ENCODE results near the gene CDC42EP1. TPM values are rescaled to one million over a fixed set of nuclear protein-coding genes. Genes with fewer than 3 reads are reported as not detected.
A peak's percentile ranks its signal among the peaks of the same experiment; 100 is the strongest.
"Not testable (repeated sequence)": the region's sequence is repeated elsewhere in the genome, so short reads cannot be mapped to it uniquely, and the experiment has no call there.

The CDC42EP1 gene
- total RNA-seq, 1 donor from 2014 or later = 98.1 TPM

DNA sequence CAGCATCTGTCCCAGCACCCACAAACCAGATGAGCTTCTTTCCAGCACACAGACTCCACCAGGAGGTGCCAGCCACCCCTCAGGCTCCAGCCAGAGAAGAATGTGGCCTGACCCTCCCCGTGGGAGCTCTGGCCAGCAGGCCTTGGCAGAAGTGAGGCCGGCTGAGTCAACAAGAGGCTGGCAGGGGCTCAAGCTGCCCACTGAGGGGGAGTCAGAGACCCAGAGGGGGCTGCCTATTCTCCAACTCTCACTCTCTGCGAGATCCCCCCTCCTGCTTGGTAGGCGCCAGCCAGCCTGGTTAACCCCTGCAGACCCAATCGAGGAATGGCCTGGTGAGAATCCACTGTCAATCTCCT, 10.6 kb upstream of the CDC42EP1 start:
- TF ChIP-seq, protein P1, sequence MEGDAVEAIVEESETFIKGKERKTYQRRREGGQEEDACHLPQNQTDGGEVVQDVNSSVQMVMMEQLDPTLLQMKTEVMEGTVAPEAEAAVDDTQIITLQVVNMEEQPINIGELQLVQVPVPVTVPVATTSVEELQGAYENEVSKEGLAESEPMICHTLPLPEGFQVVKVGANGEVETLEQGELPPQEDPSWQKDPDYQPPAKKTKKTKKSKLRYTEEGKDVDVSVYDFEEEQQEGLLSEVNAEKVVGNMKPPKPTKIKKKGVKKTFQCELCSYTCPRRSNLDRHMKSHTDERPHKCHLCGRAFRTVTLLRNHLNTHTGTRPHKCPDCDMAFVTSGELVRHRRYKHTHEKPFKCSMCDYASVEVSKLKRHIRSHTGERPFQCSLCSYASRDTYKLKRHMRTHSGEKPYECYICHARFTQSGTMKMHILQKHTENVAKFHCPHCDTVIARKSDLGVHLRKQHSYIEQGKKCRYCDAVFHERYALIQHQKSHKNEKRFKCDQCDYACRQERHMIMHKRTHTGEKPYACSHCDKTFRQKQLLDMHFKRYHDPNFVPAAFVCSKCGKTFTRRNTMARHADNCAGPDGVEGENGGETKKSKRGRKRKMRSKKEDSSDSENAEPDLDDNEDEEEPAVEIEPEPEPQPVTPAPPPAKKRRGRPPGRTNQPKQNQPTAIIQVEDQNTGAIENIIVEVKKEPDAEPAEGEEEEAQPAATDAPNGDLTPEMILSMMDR (IDR thresholded peaks at IDR 0.05; ENCODE audit: insufficient read depth, low read length, poor library complexity, severe bottlenecking) = peak; percentile 68
- Histone ChIP-seq H3K4me3 (ENCODE audit: low read depth, low read length) (no peak overlapping the region), H3K27me3 (ENCODE audit: control insufficient read depth, insufficient read depth, low read length) (no peaks in the 10 kb centered on the region), H3K36me3 (ENCODE audit: control insufficient read depth, insufficient read depth, low read length) (no peaks in the 10 kb centered on the region)
- DNase-seq (ENCODE audit: low read depth) = no peak

DNA sequence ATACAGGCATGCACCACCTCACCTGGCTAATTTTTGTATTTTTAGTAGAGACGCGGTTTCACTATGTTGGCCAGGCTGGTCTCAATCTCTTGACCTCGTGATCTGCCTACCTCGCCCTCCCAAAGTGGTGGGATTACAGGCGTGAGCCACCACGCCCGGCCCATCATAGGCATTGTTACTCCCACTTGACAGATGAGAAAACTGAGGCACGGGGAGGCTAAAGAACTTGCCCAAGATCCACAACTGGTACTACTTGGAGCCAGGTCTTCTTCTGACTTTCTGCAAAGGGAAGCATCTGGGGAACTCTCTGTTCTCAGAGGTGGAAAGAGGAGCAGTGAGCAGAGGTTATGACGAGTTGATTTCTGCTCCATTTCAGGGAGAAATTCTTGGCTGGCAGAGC, 9.4 kb upstream of the CDC42EP1 start:
- not testable (repeated sequence) for H3K27me3 ChIP-seq (ENCODE audit: control insufficient read depth, insufficient read depth, low read length); H3K4me3 ChIP-seq (ENCODE audit: low read depth, low read length); DNase-seq (ENCODE audit: low read depth); H3K36me3 ChIP-seq (ENCODE audit: control insufficient read depth, insufficient read depth, low read length)

DNA sequence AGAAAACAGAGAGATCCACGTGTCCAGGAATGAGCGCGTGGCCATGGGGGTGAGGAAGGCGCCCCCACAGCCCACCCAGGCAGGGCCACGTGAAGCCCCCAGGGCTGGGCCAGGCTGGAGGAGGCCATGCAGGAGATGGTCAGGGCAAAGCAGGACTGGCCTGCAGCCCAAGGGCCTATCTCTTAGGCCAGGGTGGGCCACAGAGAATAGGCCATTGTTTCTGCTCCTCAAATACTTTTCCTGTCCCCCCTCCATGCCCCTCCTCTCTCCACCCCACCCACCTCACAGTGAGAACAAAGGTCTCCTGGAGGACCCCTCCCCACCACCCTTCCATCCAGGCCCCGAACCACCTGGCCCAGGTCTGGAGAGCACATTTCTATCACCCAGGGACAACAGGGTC, 8.3 kb upstream of the CDC42EP1 start:
- Histone ChIP-seq H3K36me3 (ENCODE audit: control insufficient read depth, insufficient read depth, low read length) (no peaks in the 10 kb centered on the region), H3K4me3 (ENCODE audit: low read depth, low read length) (no peak overlapping the region), H3K27me3 (ENCODE audit: control insufficient read depth, insufficient read depth, low read length) (no peaks in the 10 kb centered on the region)
- TF ChIP-seq, protein P1 (IDR thresholded peaks at IDR 0.05; ENCODE audit: insufficient read depth, low read length, poor library complexity, severe bottlenecking) = no peak
- no peak for DNase-seq (ENCODE audit: low read depth)

DNA sequence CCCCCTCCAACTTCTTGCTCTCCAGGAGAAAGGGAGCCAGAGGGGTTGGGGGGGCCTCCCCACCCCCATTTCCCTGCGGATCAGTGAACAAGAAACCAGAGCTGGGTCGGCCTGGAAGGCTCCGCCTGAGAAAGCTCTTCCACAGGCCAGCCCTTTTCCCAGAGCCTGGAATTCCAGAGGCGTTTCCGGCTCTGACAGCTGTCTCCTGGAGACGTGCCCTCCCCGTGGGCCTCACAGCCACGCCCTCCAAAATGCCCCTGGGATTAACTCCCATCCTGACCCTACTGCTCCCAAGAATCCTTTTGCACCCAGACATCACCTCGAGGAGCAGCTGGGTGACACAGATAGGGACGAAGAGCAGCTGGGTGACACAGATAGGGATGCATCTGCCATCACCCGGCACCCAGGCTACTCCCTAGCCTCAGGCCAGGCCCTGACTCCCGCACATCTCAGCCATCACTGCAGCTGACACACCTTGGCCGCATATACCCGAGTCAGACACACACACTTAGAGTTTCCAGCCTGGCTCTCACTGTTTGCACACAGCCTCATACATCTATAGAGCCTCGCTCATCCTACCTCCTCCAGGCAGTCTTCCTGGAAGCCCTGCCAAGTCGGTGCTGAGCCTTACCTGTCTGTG, 7.6 kb upstream of the CDC42EP1 start:
- Histone ChIP-seq H3K36me3 (ENCODE audit: control insufficient read depth, insufficient read depth, low read length) (no peaks in the 10 kb centered on the region), H3K27me3 (ENCODE audit: control insufficient read depth, insufficient read depth, low read length) (no peaks in the 10 kb centered on the region), H3K4me3 (ENCODE audit: low read depth, low read length) (no peak overlapping the region)
- DNase-seq (ENCODE audit: low read depth) = no peak
- TF ChIP-seq, protein P1 (IDR thresholded peaks at IDR 0.05; ENCODE audit: insufficient read depth, low read length, poor library complexity, severe bottlenecking) = no peak

DNA sequence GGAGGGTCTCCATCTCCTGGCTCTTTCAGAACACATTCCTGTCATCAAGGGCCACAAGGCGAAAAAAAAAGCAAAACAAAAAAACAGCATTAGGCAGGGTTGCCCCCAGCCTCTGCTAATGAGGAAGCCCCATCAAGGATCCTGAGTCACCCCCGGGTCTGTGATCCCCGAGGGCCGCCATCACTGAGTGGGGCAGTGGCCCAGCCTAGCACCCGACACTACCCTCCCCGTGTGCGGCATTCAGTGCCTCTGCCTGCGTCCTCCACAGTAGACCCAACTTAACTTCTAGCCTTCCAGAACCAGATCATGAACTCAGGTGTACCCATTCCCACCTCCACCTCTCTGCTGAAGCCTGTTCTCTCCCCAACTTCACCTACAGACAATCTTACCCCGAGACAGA, 6.6 kb upstream of the CDC42EP1 start:
- Histone ChIP-seq H3K36me3 (ENCODE audit: control insufficient read depth, insufficient read depth, low read length) (no peaks in the 10 kb centered on the region), H3K4me3 (ENCODE audit: low read depth, low read length) (no peak overlapping the region), H3K27me3 (ENCODE audit: control insufficient read depth, insufficient read depth, low read length) (no peaks in the 10 kb centered on the region)
- no peak for DNase-seq (ENCODE audit: low read depth)
- TF ChIP-seq, protein P1 (IDR thresholded peaks at IDR 0.05; ENCODE audit: insufficient read depth, low read length, poor library complexity, severe bottlenecking) = no peak

DNA sequence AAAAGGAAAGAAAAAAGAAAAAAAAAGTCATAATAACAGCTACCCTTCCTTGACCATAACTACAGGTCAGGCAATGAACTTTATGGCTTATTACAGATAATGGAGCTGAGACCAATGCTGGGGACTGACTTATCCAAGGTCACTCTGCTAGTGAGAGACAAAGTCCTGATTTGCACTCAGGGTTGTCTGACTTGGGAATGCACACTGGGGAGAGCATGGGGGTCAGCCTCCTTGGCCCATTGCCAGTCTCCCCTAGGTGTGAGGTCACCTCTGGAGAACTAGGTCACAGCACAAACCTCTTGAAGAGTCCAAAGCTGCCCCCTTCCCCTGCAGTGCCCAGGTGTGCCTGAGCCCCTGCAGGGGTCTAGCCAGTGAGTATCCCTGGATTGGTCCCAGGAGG, 5.3 kb upstream of the CDC42EP1 start:
- no peaks in the 10 kb centered on the region for H3K36me3 ChIP-seq (ENCODE audit: control insufficient read depth, insufficient read depth, low read length)
- no peak overlapping the region for H3K4me3 ChIP-seq (ENCODE audit: low read depth, low read length)
- no peak for DNase-seq (ENCODE audit: low read depth)
- TF ChIP-seq, protein P1 (IDR thresholded peaks at IDR 0.05; ENCODE audit: insufficient read depth, low read length, poor library complexity, severe bottlenecking) = no peak
- H3K27me3 ChIP-seq (ENCODE audit: control insufficient read depth, insufficient read depth, low read length) = no peaks in the 10 kb centered on the region
